Type B pancreatic cell (in vitro differentiated cells): ENCODE data around the gene ATP4B. TPM values are rescaled to one million over a fixed set of nuclear protein-coding genes. Genes with fewer than 3 reads are reported as not detected.
"Not testable (repeated sequence)": the region's sequence is repeated elsewhere in the genome, so short reads cannot be mapped to it uniquely, and the experiment has no call there.

Experiments used
- DNase-seq: peaks from one replicate; pipeline ENCODE4 v3.0.0; 2021; ENCODE audit warnings: mixed read lengths; ENCODE audit not compliant: unreplicated experiment; ENCODE audit errors: extremely low spot score
- H3K27ac Mint-ChIP-seq: 2 replicates; pipeline ENCODE4 v1.8.0; 2021; ENCODE audit warnings: mild to moderate bottlenecking, mixed read lengths
- H3K27me3 Mint-ChIP-seq: 2 replicates; pipeline ENCODE4 v1.8.0; 2021; ENCODE audit warnings: mixed read lengths
- H3K36me3 Mint-ChIP-seq: 2 replicates; pipeline ENCODE4 v1.8.0; 2021; ENCODE audit warnings: mixed read lengths
- H3K4me1 Mint-ChIP-seq: one replicate; pipeline ENCODE4 v1.8.0; 2021; ENCODE audit warnings: mixed read lengths; ENCODE audit not compliant: unreplicated experiment
- H3K4me3 Mint-ChIP-seq: 2 replicates; pipeline ENCODE4 v1.8.0; 2021; ENCODE audit warnings: mild to moderate bottlenecking, mixed read lengths
- H3K9me3 Mint-ChIP-seq: 2 replicates; pipeline ENCODE4 v1.8.0; 2021; ENCODE audit warnings: mixed read lengths
- total RNA-seq: library from RNA; stranded (reverse); gene quantifications from 2 replicates; pipeline ENCODE4 v1.2.1, GENCODE V29; 2021; ENCODE audit warnings: low replicate concordance
- TF ChIP-seq, protein P1 (sequence below): fragments of 200-600 bp; sonication (generic); conservative IDR thresholded peaks from 2 replicates; pipeline ENCODE4 v1.5.0; 2021; ENCODE audit warnings: antibody characterized with exemption, mild to moderate bottlenecking

Gene ATP4B
- total RNA-seq, 1 donor from 2014 or later, result 26.7 TPM

- Mint-ChIP-seq H3K27me3 (no peaks in the 10 kb centered on the region), H3K27ac (no peak overlapping the region), H3K4me3 (no peak overlapping the region), H3K9me3 (no peaks in the 10 kb centered on the region), H3K4me1 (peaks cover 5% of the 10 kb centered on the region), H3K36me3 (peaks cover 15% of the 10 kb centered on the region)
- TF ChIP-seq, protein P1, sequence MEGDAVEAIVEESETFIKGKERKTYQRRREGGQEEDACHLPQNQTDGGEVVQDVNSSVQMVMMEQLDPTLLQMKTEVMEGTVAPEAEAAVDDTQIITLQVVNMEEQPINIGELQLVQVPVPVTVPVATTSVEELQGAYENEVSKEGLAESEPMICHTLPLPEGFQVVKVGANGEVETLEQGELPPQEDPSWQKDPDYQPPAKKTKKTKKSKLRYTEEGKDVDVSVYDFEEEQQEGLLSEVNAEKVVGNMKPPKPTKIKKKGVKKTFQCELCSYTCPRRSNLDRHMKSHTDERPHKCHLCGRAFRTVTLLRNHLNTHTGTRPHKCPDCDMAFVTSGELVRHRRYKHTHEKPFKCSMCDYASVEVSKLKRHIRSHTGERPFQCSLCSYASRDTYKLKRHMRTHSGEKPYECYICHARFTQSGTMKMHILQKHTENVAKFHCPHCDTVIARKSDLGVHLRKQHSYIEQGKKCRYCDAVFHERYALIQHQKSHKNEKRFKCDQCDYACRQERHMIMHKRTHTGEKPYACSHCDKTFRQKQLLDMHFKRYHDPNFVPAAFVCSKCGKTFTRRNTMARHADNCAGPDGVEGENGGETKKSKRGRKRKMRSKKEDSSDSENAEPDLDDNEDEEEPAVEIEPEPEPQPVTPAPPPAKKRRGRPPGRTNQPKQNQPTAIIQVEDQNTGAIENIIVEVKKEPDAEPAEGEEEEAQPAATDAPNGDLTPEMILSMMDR, result no peak
- DNase-seq, result no peak
Measured at GRCh38 chr13:113624235-113624587, 33.8 kb downstream of the ATP4B start.

- TF ChIP-seq, protein P1, result no peak
- Mint-ChIP-seq H3K27ac (no peak overlapping the region), H3K36me3 (peaks cover 17% of the 10 kb centered on the region), H3K9me3 (no peaks in the 10 kb centered on the region), H3K4me3 (no peak overlapping the region), H3K27me3 (no peaks in the 10 kb centered on the region), H3K4me1 (peaks cover 5% of the 10 kb centered on the region)
- no peak for DNase-seq
Measured at GRCh38 chr13:113623491-113624234, 34.3 kb downstream of the ATP4B start.

DNA sequence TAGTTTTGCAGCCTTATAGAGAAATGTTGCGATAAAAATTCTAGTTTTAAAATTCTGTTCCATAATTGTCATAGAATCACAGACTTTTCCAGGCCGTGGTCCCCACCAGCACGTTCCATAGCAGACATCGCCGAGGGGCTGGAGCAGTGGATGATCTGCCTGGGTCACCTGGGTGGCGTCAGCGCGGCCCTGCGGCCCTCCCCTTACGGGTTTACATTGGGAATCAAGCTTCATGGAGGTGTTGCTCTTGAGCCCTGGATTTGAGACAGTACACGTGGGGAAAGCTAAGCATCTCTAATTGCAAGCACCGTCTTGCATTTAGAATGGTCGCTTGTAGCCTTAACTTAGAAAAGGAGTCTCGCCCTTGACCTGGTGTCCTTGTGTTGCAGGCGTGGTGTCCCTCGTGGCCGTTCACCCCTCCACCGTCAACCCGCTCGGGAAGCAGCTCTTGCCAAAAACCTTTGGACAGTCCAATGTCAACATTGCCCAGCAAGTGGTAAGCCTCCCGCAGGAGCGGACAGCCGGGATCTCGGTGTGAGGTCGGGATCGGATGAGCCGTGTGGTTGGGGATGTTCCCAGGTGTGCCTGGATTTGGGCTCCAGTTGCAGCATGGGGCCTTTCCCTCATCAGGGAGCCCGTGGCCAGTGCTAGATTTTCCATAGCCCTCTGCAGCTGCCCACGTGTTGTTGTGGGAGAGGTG is 35.1 kb downstream of the ATP4B start:
- TF ChIP-seq, protein P1, result no peak
- Mint-ChIP-seq H3K9me3 (no peaks in the 10 kb centered on the region), H3K36me3 (peaks cover 20% of the 10 kb centered on the region), H3K4me3 (no peak overlapping the region), H3K4me1 (peaks cover 5% of the 10 kb centered on the region), H3K27ac (no peak overlapping the region), H3K27me3 (no peaks in the 10 kb centered on the region)
- no peak for DNase-seq

GRCh38 chr13:113621986-113622550 is 35.9 kb downstream of the ATP4B start:
- DNase-seq, H3K4me3 Mint-ChIP-seq, H3K27me3 Mint-ChIP-seq, H3K9me3 Mint-ChIP-seq, H3K27ac Mint-ChIP-seq, H3K4me1 Mint-ChIP-seq: not testable (repeated sequence)
- peaks cover 20% of the 10 kb centered on the region for H3K36me3 Mint-ChIP-seq

- DNase-seq, H3K4me3 Mint-ChIP-seq, H3K27ac Mint-ChIP-seq, H3K27me3 Mint-ChIP-seq, H3K9me3 Mint-ChIP-seq, H3K4me1 Mint-ChIP-seq: not testable (repeated sequence)
- peaks cover 20% of the 10 kb centered on the region for H3K36me3 Mint-ChIP-seq
- TF ChIP-seq, protein P1, result peak; percentile 64
Measured at GRCh38 chr13:113621498-113621897, 36.5 kb downstream of the ATP4B start.

- DNase-seq, result no peak
- H3K4me1 Mint-ChIP-seq, result peaks cover 9% of the 10 kb centered on the region
- H3K36me3 Mint-ChIP-seq, result peaks cover 18% of the 10 kb centered on the region
- TF ChIP-seq, protein P1, result no peak
- H3K27ac Mint-ChIP-seq, result no peak overlapping the region
- H3K27me3 Mint-ChIP-seq, result no peaks in the 10 kb centered on the region
- H3K4me3 Mint-ChIP-seq, result no peak overlapping the region
- no peaks in the 10 kb centered on the region for H3K9me3 Mint-ChIP-seq
Measured at GRCh38 chr13:113621046-113621445, 37.0 kb downstream of the ATP4B start.
